Measurements from ENCODE around the gene MKX. TPM values are rescaled to one million over a fixed set of nuclear protein-coding genes. Genes with fewer than 3 reads are reported as not detected.

MKX gene
- total RNA-seq, 2 donors from 2014 or later, result 0.10 to 2.3 TPM

GRCh38 chr10:27744802-27745731, 552 bp downstream of the MKX start:
- Histone ChIP-seq H3K9me3 (no peaks in the 10 kb centered on the region), H3K27me3 (peaks cover 60% of the 10 kb centered on the region), H3K9ac (ENCODE audit: low read depth in 2 of 2, low read length in 2 of 2) (no peak overlapping the region), H3K27ac (no peak overlapping the region), H3K4me3 (peak overlapping the region; percentile 47), H3K36me3 (no peaks in the 10 kb centered on the region), H3K4me1 (peaks cover 4% of the 10 kb centered on the region)
- intact Hi-C loops (cut with DNase I), result loop anchor here (5.0 to 10.0 kb wide), 3 partner anchors 447 to 650 kb away; no protein-coding TSS in a partner anchor
- DNase-seq, result no peak
- no peak for TF ChIP-seq CTCF (IDR thresholded peaks at IDR 0.05)

GRCh38 chr10:27743877-27744801, 1.5 kb downstream of the MKX start:
- intact Hi-C loops (cut with DNase I), result loop anchor here (2.0 to 10.0 kb wide), 4 partner anchors 435 to 651 kb away; no protein-coding TSS in a partner anchor
- Histone ChIP-seq H3K27me3 (peaks cover 61% of the 10 kb centered on the region), H3K9me3 (no peaks in the 10 kb centered on the region), H3K27ac (no peak overlapping the region), H3K4me1 (peaks cover 4% of the 10 kb centered on the region), H3K36me3 (no peaks in the 10 kb centered on the region), H3K4me3 (peak overlapping the region; percentile 47), H3K9ac (ENCODE audit: low read depth in 2 of 2, low read length in 2 of 2) (peak overlapping the region; percentile 34 to 69)
- DNase-seq, result no peak
- no peak for TF ChIP-seq CTCF (IDR thresholded peaks at IDR 0.05)

- H3K36me3 ChIP-seq, result no peaks in the 10 kb centered on the region
- peak overlapping the region; percentile 63 to 69 for H3K9ac ChIP-seq (ENCODE audit: low read depth in 2 of 2, low read length in 2 of 2)
- no peak for TF ChIP-seq CTCF (IDR thresholded peaks at IDR 0.05)
- DNase-seq, result peak; percentile 31
- peaks cover 4% of the 10 kb centered on the region for H3K4me1 ChIP-seq
- H3K4me3 ChIP-seq, result peak overlapping the region; percentile 47
- no peaks in the 10 kb centered on the region for H3K9me3 ChIP-seq
- intact Hi-C loops (cut with DNase I), result loop anchor here (2.0 to 10.0 kb wide), 4 partner anchors 436 to 652 kb away; no protein-coding TSS in a partner anchor
- peak overlapping the region; percentile 10 for H3K27ac ChIP-seq
- H3K27me3 ChIP-seq, result peaks cover 61% of the 10 kb centered on the region
These were observed 2.4 kb downstream of the MKX start for GRCh38 chr10:27743012-27743876.

- peak; percentile 73 for DNase-seq
- Histone ChIP-seq H3K27me3 (peaks cover 55% of the 10 kb centered on the region), H3K4me3 (peak overlapping the region; percentile 47), H3K4me1 (peaks cover 4% of the 10 kb centered on the region), H3K9ac (ENCODE audit: low read depth in 2 of 2, low read length in 2 of 2) (peak overlapping the region; percentile 63 to 69), H3K27ac (peak overlapping the region; percentile 10), H3K9me3 (no peaks in the 10 kb centered on the region), H3K36me3 (no peaks in the 10 kb centered on the region)
- intact Hi-C loops (cut with DNase I), result loop anchor here (2.0 to 10.0 kb wide), 4 partner anchors 436 to 652 kb away; no protein-coding TSS in a partner anchor
- peak; percentile 85 for TF ChIP-seq CTCF (IDR thresholded peaks at IDR 0.05)
These were observed 3.2 kb downstream of the MKX start for GRCh38 chr10:27742195-27743011.
